HL-60 (cell line): ENCODE results near the gene DACT2.

Experiments used
- DNase-seq, 2 experiments: peaks; one replicate each; pipeline ENCODE4 v3.0.0-alpha.2; 2010 to 2020; ENCODE audit warnings: low read depth in 1 of 2, low spot score in 1 of 2
- H3K27ac ChIP-seq: fragments of 250-450 bp; sonication (Bioruptor Pico); replicated peaks from 2 replicates; pipeline ENCODE4 v1.5.1; 2020; ENCODE audit warnings: mild to moderate bottlenecking, moderate library complexity
- H3K27me3 ChIP-seq: fragments of 250-450 bp; sonication (Bioruptor Pico); 2 replicates; pipeline ENCODE4 v1.5.1; 2021; ENCODE audit warnings: mild to moderate bottlenecking, moderate library complexity; ENCODE audit not compliant: insufficient read depth, poor library complexity, severe bottlenecking
- H3K4me3 ChIP-seq: replicated peaks from 2 replicates; pipeline ENCODE4 v1.5.1; 2011; ENCODE audit warnings: mild to moderate bottlenecking, control low read depth, low read length; ENCODE audit not compliant: insufficient read depth
- CTCF ChIP-seq: IDR thresholded peaks from one replicate; pipeline ENCODE4 v1.5.1; 2011; ENCODE audit warnings: low read length, control low read depth, inconsistent platforms; ENCODE audit not compliant: insufficient read depth
- GABPA ChIP-seq: IDR thresholded peaks from 2 replicates; pipeline ENCODE4 v1.6.1; 2012; ENCODE audit warnings: low read depth
- POLR2AphosphoS5 ChIP-seq: IDR thresholded peaks from 2 replicates; pipeline ENCODE4 v1.6.1; 2012; ENCODE audit warnings: low read depth
- SPI1 ChIP-seq: IDR thresholded peaks from 2 replicates; pipeline ENCODE4 v1.6.1; 2012; ENCODE audit warnings: low read depth, mild to moderate bottlenecking, borderline replicate concordance
- TF ChIP-seq, protein P1 (sequence below): IDR thresholded peaks from 2 replicates; pipeline ENCODE4 v1.6.1; 2012; ENCODE audit warnings: low read depth; ENCODE audit not compliant: insufficient replicate concordance

The DACT2 gene

GRCh38 chr6:168286116-168286515, 33.5 kb downstream of the DACT2 start:
- DNase-seq = no peak
- TF ChIP-seq POLR2AphosphoS5 (no peak), SPI1 (no peak), CTCF (no peak), GABPA (no peak)
- TF ChIP-seq, protein P1, sequence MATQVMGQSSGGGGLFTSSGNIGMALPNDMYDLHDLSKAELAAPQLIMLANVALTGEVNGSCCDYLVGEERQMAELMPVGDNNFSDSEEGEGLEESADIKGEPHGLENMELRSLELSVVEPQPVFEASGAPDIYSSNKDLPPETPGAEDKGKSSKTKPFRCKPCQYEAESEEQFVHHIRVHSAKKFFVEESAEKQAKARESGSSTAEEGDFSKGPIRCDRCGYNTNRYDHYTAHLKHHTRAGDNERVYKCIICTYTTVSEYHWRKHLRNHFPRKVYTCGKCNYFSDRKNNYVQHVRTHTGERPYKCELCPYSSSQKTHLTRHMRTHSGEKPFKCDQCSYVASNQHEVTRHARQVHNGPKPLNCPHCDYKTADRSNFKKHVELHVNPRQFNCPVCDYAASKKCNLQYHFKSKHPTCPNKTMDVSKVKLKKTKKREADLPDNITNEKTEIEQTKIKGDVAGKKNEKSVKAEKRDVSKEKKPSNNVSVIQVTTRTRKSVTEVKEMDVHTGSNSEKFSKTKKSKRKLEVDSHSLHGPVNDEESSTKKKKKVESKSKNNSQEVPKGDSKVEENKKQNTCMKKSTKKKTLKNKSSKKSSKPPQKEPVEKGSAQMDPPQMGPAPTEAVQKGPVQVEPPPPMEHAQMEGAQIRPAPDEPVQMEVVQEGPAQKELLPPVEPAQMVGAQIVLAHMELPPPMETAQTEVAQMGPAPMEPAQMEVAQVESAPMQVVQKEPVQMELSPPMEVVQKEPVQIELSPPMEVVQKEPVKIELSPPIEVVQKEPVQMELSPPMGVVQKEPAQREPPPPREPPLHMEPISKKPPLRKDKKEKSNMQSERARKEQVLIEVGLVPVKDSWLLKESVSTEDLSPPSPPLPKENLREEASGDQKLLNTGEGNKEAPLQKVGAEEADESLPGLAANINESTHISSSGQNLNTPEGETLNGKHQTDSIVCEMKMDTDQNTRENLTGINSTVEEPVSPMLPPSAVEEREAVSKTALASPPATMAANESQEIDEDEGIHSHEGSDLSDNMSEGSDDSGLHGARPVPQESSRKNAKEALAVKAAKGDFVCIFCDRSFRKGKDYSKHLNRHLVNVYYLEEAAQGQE = no peak
- Histone ChIP-seq H3K27me3 (no peaks in the 10 kb centered on the region), H3K27ac (no peak overlapping the region), H3K4me3 (no peak overlapping the region)

DNA sequence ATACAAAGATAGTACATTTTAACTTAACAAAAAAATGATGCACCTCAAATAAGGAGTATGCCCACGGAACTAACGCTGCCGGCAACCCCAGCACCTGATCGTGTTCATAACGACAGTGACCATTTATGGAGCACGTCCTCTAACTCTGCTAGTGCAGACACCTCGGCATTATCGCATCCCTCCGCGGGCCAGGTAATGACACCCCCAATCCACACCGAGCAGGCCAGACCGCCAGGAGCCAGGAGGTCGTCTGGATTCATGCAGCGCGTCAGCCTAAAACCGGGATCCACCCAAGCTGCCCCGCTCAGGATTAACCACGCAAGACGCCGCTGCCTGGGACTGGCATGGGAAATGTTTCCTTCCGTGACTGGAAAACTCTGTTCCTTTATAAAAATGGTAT, 34.1 kb downstream of the DACT2 start:
- no peak for DNase-seq
- H3K27me3 ChIP-seq = no peaks in the 10 kb centered on the region
- no peak for TF ChIP-seq POLR2AphosphoS5
- no peak for TF ChIP-seq CTCF
- TF ChIP-seq, protein P1 = no peak
- TF ChIP-seq SPI1 = no peak

GRCh38 chr6:168284187-168284586, 35.4 kb downstream of the DACT2 start:
- no peaks in the 10 kb centered on the region for H3K27me3 ChIP-seq

More for the DNA sequence above, 34.1 kb downstream of the DACT2 start:
- no peak overlapping the region for H3K4me3 ChIP-seq
- no peak overlapping the region for H3K27ac ChIP-seq

More at GRCh38 chr6:168284187-168284586, 35.4 kb downstream of the DACT2 start:
- TF ChIP-seq GABPA (no peak), SPI1 (no peak), POLR2AphosphoS5 (no peak), CTCF (no peak)
- TF ChIP-seq, protein P1 = no peak
- no peak for DNase-seq
- H3K27ac ChIP-seq = no peak overlapping the region
- no peak overlapping the region for H3K4me3 ChIP-seq
